GM15510 (cell line): Measurements from ENCODE around the gene BCL7C.

Source experiments
- POLR2A ChIP-seq: IDR thresholded peaks from 3 replicates; pipeline ENCODE4 v1.6.1; 2011; ENCODE audit warnings: borderline replicate concordance; ENCODE audit not compliant: insufficient read length; ENCODE audit errors: extremely low read depth

BCL7C gene

GRCh38 chr16:30892670-30893416 is 1.0 kb downstream of the BCL7C start:
- TF ChIP-seq POLR2A = no peak

- TF ChIP-seq POLR2A = no peak
These were observed 4.2 kb downstream of the BCL7C start for GRCh38 chr16:30889721-30890120.

GRCh38 chr16:30888856-30889499 is 4.9 kb downstream of the BCL7C start:
- TF ChIP-seq POLR2A = no peak

- no peak for TF ChIP-seq POLR2A
These were observed 6.0 kb downstream of the BCL7C start for GRCh38 chr16:30887927-30888326.

- TF ChIP-seq POLR2A = no peak
These were observed 7.7 kb downstream of the BCL7C start for GRCh38 chr16:30886145-30886544.

GRCh38 chr16:30885196-30885595 is 8.7 kb downstream of the BCL7C start:
- TF ChIP-seq POLR2A = no peak

- no peak for TF ChIP-seq POLR2A
These were observed 9.1 kb downstream of the BCL7C start for GRCh38 chr16:30884760-30885159.

GRCh38 chr16:30882429-30883310 is 11.2 kb downstream of the BCL7C start:
- TF ChIP-seq POLR2A = no peak

- no peak for TF ChIP-seq POLR2A
These were observed 17.0 kb downstream of the BCL7C start for GRCh38 chr16:30876867-30877266.

- TF ChIP-seq POLR2A = peak; percentile 11
These were observed 17.7 kb downstream of the BCL7C start for GRCh38 chr16:30875871-30876801.

- TF ChIP-seq POLR2A = peak; percentile 97
These were observed 18.8 kb downstream of the BCL7C start for GRCh38 chr16:30874821-30875717.

- no peak for TF ChIP-seq POLR2A
These were observed 19.5 kb downstream of the BCL7C start for GRCh38 chr16:30874244-30874820.

GRCh38 chr16:30870904-30871303 is 23.0 kb downstream of the BCL7C start:
- TF ChIP-seq POLR2A = no peak

- TF ChIP-seq POLR2A = no peak
These were observed 26.1 kb downstream of the BCL7C start for GRCh38 chr16:30867747-30868146.

GRCh38 chr16:30866031-30866430 is 27.8 kb downstream of the BCL7C start:
- TF ChIP-seq POLR2A = no peak
